ENCODE measurements around the gene TBC1D10A. TPM values are rescaled to one million over a fixed set of nuclear protein-coding genes. Genes with fewer than 3 reads are reported as not detected.

TBC1D10A gene
- total RNA-seq, 1 experiment from 2014 or later: 8.4 TPM

DNA sequence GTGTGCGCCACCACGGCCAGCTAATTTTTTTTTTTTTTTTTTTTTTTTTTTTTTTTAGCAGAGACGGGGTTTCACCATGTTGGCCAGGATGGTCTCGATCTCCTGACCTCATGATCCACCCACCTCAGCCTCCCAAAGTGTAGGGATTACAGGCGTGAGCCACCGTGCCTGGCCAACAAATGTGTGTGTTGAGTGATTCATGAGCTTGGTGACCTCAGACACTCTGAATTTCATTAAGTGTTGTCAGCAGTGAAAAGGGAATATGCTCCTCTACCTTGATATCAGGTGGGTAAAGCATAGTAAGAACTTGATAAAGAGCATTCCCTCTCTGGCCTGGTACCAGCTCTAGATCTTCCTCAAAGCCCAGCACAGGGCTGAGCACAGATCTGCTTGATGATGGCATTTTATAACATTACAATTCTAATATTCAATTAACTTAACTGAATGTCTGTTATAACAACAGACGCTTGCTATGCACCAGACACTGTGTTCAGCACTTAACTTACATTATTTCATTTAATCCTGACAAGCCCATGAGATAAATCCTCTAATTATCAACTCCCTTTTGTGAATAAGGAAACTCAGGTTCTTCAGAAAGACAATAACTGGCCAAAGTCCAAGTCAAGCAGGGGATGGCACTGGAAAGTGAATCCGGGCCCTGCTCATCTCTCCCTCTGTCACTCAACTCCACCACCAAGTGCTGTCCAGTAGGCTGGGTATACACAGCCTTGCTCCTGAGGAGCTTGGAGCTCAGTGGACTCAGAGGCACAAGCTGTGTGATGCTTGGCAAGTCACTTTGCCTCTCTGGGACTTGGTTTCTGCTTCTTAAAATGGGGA, 13.0 kb downstream of the TBC1D10A start:
- Histone ChIP-seq H2BK20ac (ENCODE audit: low read depth, low read length, poor library complexity, severe bottlenecking) (no peak overlapping the region), H2BK15ac (ENCODE audit: low read depth, low read length) (no peak overlapping the region), H4K8ac (replicated peaks; ENCODE audit: insufficient read length, low read depth, low read length) (no peak overlapping the region), H3K4ac (ENCODE audit: low read depth, low read length) (no peak overlapping the region), H3K79me2 (ENCODE audit: insufficient read depth, low read length) (no peaks in the 10 kb centered on the region), H3K18ac (ENCODE audit: insufficient read length, low read depth, low read length) (no peak overlapping the region), H3K27ac (ENCODE audit: insufficient read length, low read depth, low read length) (no peak overlapping the region), H2BK5ac (ENCODE audit: insufficient read length, low read length) (no peak overlapping the region), H3K56ac (ENCODE audit: insufficient read length, low read depth, low read length) (no peak overlapping the region), H2AK5ac (ENCODE audit: insufficient read length, low read length) (no peak overlapping the region), H3K23ac (ENCODE audit: insufficient read length, low read depth, low read length) (no peak overlapping the region), H3K27me3 (ENCODE audit: insufficient read depth, low read length) (no peaks in the 10 kb centered on the region), H3K14ac (ENCODE audit: insufficient read depth, low read length) (no peak overlapping the region), H3K9me3 (ENCODE audit: control insufficient read depth, low read depth, low read length) (no peaks in the 10 kb centered on the region), H2BK12ac (ENCODE audit: insufficient read length, low read depth, low read length) (no peak overlapping the region), H4K20me1 (ENCODE audit: control insufficient read depth, insufficient read depth, insufficient read length) (no peaks in the 10 kb centered on the region), H4K91ac (ENCODE audit: insufficient read length, low read depth, low read length) (no peak overlapping the region), H2AFZ (ENCODE audit: low read length) (no peak overlapping the region), H3K4me1 (ENCODE audit: insufficient read depth, low read length) (no peaks in the 10 kb centered on the region; the same call in 1 of the 2 replicates), H4K5ac (ENCODE audit: insufficient read length, low read depth, low read length) (no peak overlapping the region), H3T11ph (ENCODE audit: low read length) (no peak overlapping the region), H3K23me2 (ENCODE audit: insufficient read length, low read depth, low read length, poor library complexity, severe bottlenecking) (no peaks in the 10 kb centered on the region), H3K79me1 (ENCODE audit: insufficient read depth, low read depth, low read length, poor library complexity, severe bottlenecking) (no peaks in the 10 kb centered on the region), H3K4me2 (ENCODE audit: insufficient read depth, insufficient read length, low read length) (no peak overlapping the region), H2BK120ac (ENCODE audit: low read depth, low read length, poor library complexity, severe bottlenecking) (no peak overlapping the region), H3K9ac (ENCODE audit: extremely low read depth, insufficient read length, low read length) (no peak overlapping the region)
- DNase-seq: no peak
- H3K9me3 Mint-ChIP-seq: no peaks in the 10 kb centered on the region; a peak in 1 of 5 replicates
- WGBS (ENCODE audit: extremely low coverage, insufficient read length, low lambda C conversion rate): no CpG with 5 or more reads among the region's 8 CpGs
- no peaks in the 10 kb centered on the region for H3K36me3 Mint-ChIP-seq (ENCODE audit: insufficient read depth in 1 of 3, low read depth in 3 of 3)
- TF ChIP-seq, protein P1, sequence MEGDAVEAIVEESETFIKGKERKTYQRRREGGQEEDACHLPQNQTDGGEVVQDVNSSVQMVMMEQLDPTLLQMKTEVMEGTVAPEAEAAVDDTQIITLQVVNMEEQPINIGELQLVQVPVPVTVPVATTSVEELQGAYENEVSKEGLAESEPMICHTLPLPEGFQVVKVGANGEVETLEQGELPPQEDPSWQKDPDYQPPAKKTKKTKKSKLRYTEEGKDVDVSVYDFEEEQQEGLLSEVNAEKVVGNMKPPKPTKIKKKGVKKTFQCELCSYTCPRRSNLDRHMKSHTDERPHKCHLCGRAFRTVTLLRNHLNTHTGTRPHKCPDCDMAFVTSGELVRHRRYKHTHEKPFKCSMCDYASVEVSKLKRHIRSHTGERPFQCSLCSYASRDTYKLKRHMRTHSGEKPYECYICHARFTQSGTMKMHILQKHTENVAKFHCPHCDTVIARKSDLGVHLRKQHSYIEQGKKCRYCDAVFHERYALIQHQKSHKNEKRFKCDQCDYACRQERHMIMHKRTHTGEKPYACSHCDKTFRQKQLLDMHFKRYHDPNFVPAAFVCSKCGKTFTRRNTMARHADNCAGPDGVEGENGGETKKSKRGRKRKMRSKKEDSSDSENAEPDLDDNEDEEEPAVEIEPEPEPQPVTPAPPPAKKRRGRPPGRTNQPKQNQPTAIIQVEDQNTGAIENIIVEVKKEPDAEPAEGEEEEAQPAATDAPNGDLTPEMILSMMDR (conservative IDR thresholded peaks at IDR 0.05): no peak
- no peak overlapping the region for H3K27ac Mint-ChIP-seq
- peaks cover 11 to 13% of the 10 kb centered on the region in 2 experiments for H3K4me1 Mint-ChIP-seq
- H3K27me3 Mint-ChIP-seq (ENCODE audit: low read depth): no peaks in the 10 kb centered on the region
- no peak overlapping the region for H3K4me3 Mint-ChIP-seq

All from H9 (cell line).